Heart left ventricle (tissue), 13 donors: ENCODE measurements around the gene ST7.

Experiments used
- CTCF ChIP-seq, 12 donors: fragments of 200-600 bp; sonication (generic) in 4 of 12; IDR thresholded peaks; one replicate each; pipeline versions ENCODE4 v1.5.0 to v1.8.0; 2018 to 2022; ENCODE audit warnings: antibody characterized with exemption in 12 of 12, mild to moderate bottlenecking in 5 of 12
- POLR2A ChIP-seq, 2 donors: fragments of 450-650 bp; IDR thresholded peaks; one replicate each; pipeline ENCODE4 v1.6.1; 2017; ENCODE audit warnings: antibody characterized with exemption in 2 of 2, mild to moderate bottlenecking in 2 of 2, moderate library complexity in 2 of 2
- donor health status: ischemic (EF 13 %, LVEDD 7.1; RV severe dilation, severe dysfunction).
- donor health status: DM: no; HTN: yes; CAD: no.
- donor health status: DM: no; HTN: no; CAD: no.
- donor health status: ischemic (EF 25% LVEDD 6.9; RV normal size, moderate dysfunction).
- donor health status: ischemic (EF 25% LVEDD 5.7; RV mildly dilated, moderate dysfunction).
- donor health status: ischemic (EF 35%, LVEDD 5.7; RV mildly dilated, moderate dysfunction).
- donor health status: nonischemic (EF 11% LVEDD 7.7; RV severe dilation, severe dysfunction).
- donor health status: DM: yes; HTN: yes; CAD: no.
- donor health status: PGD.
- donor health status: ischemic (EF 29% LVEDD 5.4; RV normal size, mild dysfunction).
- donor health status: nonischemic (EF 23%, LVEDD 6.1; RV moderate dilation, normal function).

GRCh38 chr7:117041822-117042221 lies 88.5 kb downstream of the ST7 start:
- TF ChIP-seq POLR2A (IDR thresholded peaks at IDR 0.05), result no peak
- TF ChIP-seq CTCF (IDR thresholded peaks at IDR 0.05), result no peak
